Chondrocyte (in vitro differentiated cells): ENCODE results near the gene FBXO4. TPM values are rescaled to one million over a fixed set of nuclear protein-coding genes. Genes with fewer than 3 reads are reported as not detected.

ENCODE experiments used
- DNase-seq: peaks from one replicate; pipeline ENCODE4 v3.0.0; 2021; ENCODE audit warnings: mixed read lengths, low spot score
- H3K27ac Mint-ChIP-seq: one replicate; pipeline ENCODE4 v1.8.0; 2021; ENCODE audit warnings: mild to moderate bottlenecking, moderate library complexity, mixed read lengths; ENCODE audit not compliant: unreplicated experiment
- H3K27me3 Mint-ChIP-seq: 2 replicates; pipeline ENCODE4 v1.8.0; 2021; ENCODE audit warnings: low read depth, mixed read lengths
- H3K36me3 Mint-ChIP-seq: 2 replicates; pipeline ENCODE4 v1.8.0; 2021; ENCODE audit warnings: low read depth, mixed read lengths
- H3K4me1 Mint-ChIP-seq: 2 replicates; pipeline ENCODE4 v1.8.0; 2021; ENCODE audit warnings: low read depth, mild to moderate bottlenecking, mixed read lengths
- H3K4me3 Mint-ChIP-seq: one replicate; pipeline ENCODE4 v1.8.0; 2021; ENCODE audit warnings: mild to moderate bottlenecking, moderate library complexity, mixed read lengths; ENCODE audit not compliant: unreplicated experiment
- H3K9me3 Mint-ChIP-seq: 2 replicates; pipeline ENCODE4 v1.8.0; 2021; ENCODE audit warnings: low read depth, mixed read lengths
- CTCF ChIP-seq: fragments of 200-600 bp; sonication (generic); IDR thresholded peaks from 2 replicates; pipeline ENCODE4 v1.5.0; 2021; ENCODE audit warnings: antibody characterized with exemption, mild to moderate bottlenecking, moderate library complexity
- total RNA-seq: library from RNA; stranded (reverse); gene quantifications from 3 replicates; pipeline ENCODE4 v1.2.1, GENCODE V29; 2021

The FBXO4 gene
- total RNA-seq, 1 donor from 2014 or later, result 9.3 TPM

- no peak for DNase-seq
- no peak for TF ChIP-seq CTCF
- Mint-ChIP-seq H3K9me3 (peaks cover 29% of the 10 kb centered on the region), H3K4me1 (no peaks in the 10 kb centered on the region), H3K4me3 (no peak overlapping the region), H3K27me3 (no peaks in the 10 kb centered on the region), H3K27ac (no peak overlapping the region), H3K36me3 (peaks cover 8% of the 10 kb centered on the region)
Observed at GRCh38 chr5:41956943-41957342, 31.9 kb downstream of the FBXO4 start.

- TF ChIP-seq CTCF, result no peak
- Mint-ChIP-seq H3K4me3 (no peak overlapping the region), H3K36me3 (peaks cover 8% of the 10 kb centered on the region), H3K27ac (no peak overlapping the region), H3K27me3 (no peaks in the 10 kb centered on the region), H3K9me3 (peaks cover 35% of the 10 kb centered on the region), H3K4me1 (no peaks in the 10 kb centered on the region)
- DNase-seq, result no peak
Observed at GRCh38 chr5:41960481-41960880, 35.4 kb downstream of the FBXO4 start.

DNA sequence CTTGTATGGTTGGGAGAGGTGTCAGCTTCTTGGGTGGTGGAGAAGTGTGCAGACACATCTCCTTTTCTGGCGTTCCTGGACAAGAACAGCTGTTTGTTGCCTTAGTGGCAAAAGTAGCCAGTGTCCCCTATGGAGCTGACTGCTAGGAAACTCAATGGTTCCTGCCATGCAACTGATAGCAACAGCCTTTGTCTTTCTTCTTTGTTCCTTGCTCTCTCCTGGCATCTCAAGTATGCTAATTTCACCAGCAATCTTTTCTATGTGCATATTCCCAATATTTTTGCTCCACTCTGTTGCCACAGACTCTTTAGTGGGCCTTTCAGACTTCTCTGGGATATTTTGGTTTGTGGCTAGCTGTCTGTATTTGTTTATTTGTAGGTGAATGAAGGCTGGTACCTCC, 36.7 kb downstream of the FBXO4 start:
- Mint-ChIP-seq H3K4me3 (no peak overlapping the region), H3K27me3 (no peaks in the 10 kb centered on the region), H3K4me1 (no peaks in the 10 kb centered on the region), H3K36me3 (peaks cover 8% of the 10 kb centered on the region), H3K27ac (no peak overlapping the region), H3K9me3 (peaks cover 36% of the 10 kb centered on the region)
- DNase-seq, result no peak
- TF ChIP-seq CTCF, result no peak

GRCh38 chr5:41962491-41962890, 37.4 kb downstream of the FBXO4 start:
- H3K27me3 Mint-ChIP-seq, result no peaks in the 10 kb centered on the region
- peaks cover 8% of the 10 kb centered on the region for H3K36me3 Mint-ChIP-seq
- H3K4me3 Mint-ChIP-seq, result no peak overlapping the region
- DNase-seq, result no peak
- peaks cover 33% of the 10 kb centered on the region for H3K9me3 Mint-ChIP-seq
- TF ChIP-seq CTCF, result no peak
- no peaks in the 10 kb centered on the region for H3K4me1 Mint-ChIP-seq
- no peak overlapping the region for H3K27ac Mint-ChIP-seq

DNA sequence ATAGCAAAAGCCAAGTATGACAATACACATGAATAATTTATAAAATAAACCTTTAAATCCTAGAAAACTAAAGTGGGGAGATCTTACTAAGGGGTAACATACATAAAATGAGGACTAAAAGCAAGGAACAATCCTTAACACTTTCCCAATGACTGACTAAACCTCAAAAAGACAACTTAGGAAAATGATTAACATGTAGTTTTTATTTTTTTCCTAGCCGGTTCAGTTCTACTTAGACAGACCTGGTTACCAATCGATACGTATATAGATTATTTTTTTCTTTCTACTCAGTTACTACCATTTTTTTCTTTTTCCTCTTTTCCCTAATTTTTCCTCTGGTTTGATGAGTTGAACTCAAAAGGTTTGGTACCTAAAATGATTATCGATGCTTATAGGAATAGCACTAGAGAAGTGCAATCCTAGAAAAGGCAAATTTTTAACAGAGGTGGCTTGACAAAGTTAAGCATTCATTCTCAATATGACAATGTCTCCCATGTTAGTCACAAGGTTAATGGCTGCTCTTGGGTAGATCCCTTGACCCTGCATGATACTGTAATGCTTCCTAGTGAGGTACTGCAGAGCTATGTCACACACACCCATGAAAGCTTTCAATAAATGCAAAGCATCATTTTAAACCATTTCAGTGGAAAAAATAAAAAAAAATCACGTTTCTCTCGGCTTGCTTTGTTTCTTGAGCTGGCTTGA, 41.5 kb downstream of the FBXO4 start:
- TF ChIP-seq CTCF, result no peak
- Mint-ChIP-seq H3K36me3 (peaks cover 1% of the 10 kb centered on the region), H3K9me3 (peaks cover 21% of the 10 kb centered on the region), H3K27me3 (no peaks in the 10 kb centered on the region), H3K4me3 (no peak overlapping the region), H3K4me1 (no peaks in the 10 kb centered on the region), H3K27ac (no peak overlapping the region)
- DNase-seq, result no peak
